NAMALWA (cell line): Measurements from ENCODE around the gene UVRAG.
"Not testable (repeated sequence)": the region's sequence is repeated elsewhere in the genome, so short reads cannot be mapped to it uniquely, and the experiment has no call there.

Experiments
- DNase-seq: peaks from one replicate; pipeline ENCODE4 v3.0.0-alpha.2; 2015; ENCODE audit warnings: low spot score

Gene UVRAG

GRCh38 chr11:75924966-75925784 is 110.2 kb downstream of the UVRAG start:
- DNase-seq: no peak

GRCh38 chr11:75925785-75926164 is 110.8 kb downstream of the UVRAG start:
- DNase-seq: no peak

GRCh38 chr11:75929706-75930105 is 114.7 kb downstream of the UVRAG start:
- no peak for DNase-seq

GRCh38 chr11:75930534-75930933 is 115.5 kb downstream of the UVRAG start:
- no peak for DNase-seq

GRCh38 chr11:75931124-75931523 is 116.1 kb downstream of the UVRAG start:
- no peak for DNase-seq

- not testable (repeated sequence) for DNase-seq
These were observed 118.7 kb downstream of the UVRAG start for GRCh38 chr11:75933736-75934135.

- DNase-seq: no peak
These were observed 119.8 kb downstream of the UVRAG start for GRCh38 chr11:75934851-75935250.

GRCh38 chr11:75938543-75938942 is 123.5 kb downstream of the UVRAG start:
- no peak for DNase-seq

- no peak for DNase-seq
These were observed 124.5 kb downstream of the UVRAG start for GRCh38 chr11:75939516-75939915.

- DNase-seq: no peak
These were observed 125.0 kb downstream of the UVRAG start for GRCh38 chr11:75939992-75940391.

- no peak for DNase-seq
These were observed 125.9 kb downstream of the UVRAG start for GRCh38 chr11:75940911-75941310.

GRCh38 chr11:75944515-75944914 is 129.5 kb downstream of the UVRAG start:
- no peak for DNase-seq

- no peak for DNase-seq
These were observed 130.4 kb downstream of the UVRAG start for GRCh38 chr11:75945446-75945845.

GRCh38 chr11:75945947-75946346 is 130.9 kb downstream of the UVRAG start:
- no peak for DNase-seq

- DNase-seq: peak; percentile 13
These were observed 131.8 kb downstream of the UVRAG start for GRCh38 chr11:75946531-75947530.

GRCh38 chr11:75949023-75949672 is 134.1 kb downstream of the UVRAG start:
- no peak for DNase-seq

GRCh38 chr11:75950141-75950540 is 135.1 kb downstream of the UVRAG start:
- no peak for DNase-seq

- no peak for DNase-seq
These were observed 139.0 kb downstream of the UVRAG start for GRCh38 chr11:75954039-75954438.

GRCh38 chr11:75955443-75955842 is 140.4 kb downstream of the UVRAG start:
- DNase-seq: no peak

GRCh38 chr11:75959540-75959939 is 144.5 kb downstream of the UVRAG start:
- DNase-seq: no peak

GRCh38 chr11:75964071-75964470 is 149.1 kb downstream of the UVRAG start:
- no peak for DNase-seq

- DNase-seq: no peak
These were observed 151.7 kb downstream of the UVRAG start for GRCh38 chr11:75966537-75967287.
